ENCODE data around the gene U2AF2. TPM values are rescaled to one million over a fixed set of nuclear protein-coding genes. Genes with fewer than 3 reads are reported as not detected.

U2AF2 gene
- total and polyA plus RNA-seq, 9 of the 15 experiments (the other 6 are each of a cell fraction or from before 2014, with no cell fraction given): 3.0 to 331 (median 157) TPM

DNA sequence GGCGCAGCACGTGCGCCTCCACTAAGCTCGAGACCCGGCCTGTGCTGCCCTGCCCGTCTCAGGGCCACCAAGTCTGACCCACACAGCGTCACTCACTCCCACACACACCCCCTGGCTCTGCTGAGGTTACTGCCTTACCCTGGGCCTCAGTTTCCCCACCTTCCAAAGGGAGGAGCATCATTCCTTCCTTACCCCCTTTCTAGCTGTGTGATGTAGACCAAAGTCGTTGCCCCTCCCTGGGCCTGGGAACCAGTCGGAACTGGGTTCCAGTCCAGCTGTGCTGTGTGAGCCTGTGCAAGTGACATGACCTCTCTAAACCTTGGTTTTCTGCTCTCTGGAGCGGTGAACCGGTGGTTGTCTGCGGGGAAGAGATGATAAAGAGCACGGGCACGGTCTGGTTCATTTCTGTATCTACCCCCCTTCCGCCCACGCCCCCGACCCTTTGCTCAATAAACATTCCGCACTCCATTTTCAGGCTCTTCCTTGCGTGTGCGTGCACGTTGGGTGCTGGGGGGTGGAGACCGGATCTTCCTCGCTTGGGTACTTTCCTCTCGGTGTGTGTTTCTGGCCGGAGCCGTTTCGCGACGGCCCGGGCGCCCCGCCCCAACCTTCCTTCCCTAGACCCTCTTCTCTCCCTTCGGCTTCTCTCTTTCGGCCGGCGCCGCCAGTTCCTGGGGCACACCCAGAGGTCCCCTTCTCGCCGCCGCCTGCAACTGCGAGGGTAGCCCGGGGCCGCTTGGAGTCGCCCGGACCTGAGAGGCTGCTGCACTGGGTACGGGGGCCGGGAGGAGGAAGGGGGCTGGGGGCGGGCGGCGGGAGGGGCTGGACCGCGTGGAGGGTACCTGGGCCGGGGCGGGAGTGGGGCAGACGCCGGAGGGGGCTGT lies 11.6 kb upstream of the U2AF2 start, which contains the start of gene ZNF581 (continued):
- TF ChIP-seq, protein P1, sequence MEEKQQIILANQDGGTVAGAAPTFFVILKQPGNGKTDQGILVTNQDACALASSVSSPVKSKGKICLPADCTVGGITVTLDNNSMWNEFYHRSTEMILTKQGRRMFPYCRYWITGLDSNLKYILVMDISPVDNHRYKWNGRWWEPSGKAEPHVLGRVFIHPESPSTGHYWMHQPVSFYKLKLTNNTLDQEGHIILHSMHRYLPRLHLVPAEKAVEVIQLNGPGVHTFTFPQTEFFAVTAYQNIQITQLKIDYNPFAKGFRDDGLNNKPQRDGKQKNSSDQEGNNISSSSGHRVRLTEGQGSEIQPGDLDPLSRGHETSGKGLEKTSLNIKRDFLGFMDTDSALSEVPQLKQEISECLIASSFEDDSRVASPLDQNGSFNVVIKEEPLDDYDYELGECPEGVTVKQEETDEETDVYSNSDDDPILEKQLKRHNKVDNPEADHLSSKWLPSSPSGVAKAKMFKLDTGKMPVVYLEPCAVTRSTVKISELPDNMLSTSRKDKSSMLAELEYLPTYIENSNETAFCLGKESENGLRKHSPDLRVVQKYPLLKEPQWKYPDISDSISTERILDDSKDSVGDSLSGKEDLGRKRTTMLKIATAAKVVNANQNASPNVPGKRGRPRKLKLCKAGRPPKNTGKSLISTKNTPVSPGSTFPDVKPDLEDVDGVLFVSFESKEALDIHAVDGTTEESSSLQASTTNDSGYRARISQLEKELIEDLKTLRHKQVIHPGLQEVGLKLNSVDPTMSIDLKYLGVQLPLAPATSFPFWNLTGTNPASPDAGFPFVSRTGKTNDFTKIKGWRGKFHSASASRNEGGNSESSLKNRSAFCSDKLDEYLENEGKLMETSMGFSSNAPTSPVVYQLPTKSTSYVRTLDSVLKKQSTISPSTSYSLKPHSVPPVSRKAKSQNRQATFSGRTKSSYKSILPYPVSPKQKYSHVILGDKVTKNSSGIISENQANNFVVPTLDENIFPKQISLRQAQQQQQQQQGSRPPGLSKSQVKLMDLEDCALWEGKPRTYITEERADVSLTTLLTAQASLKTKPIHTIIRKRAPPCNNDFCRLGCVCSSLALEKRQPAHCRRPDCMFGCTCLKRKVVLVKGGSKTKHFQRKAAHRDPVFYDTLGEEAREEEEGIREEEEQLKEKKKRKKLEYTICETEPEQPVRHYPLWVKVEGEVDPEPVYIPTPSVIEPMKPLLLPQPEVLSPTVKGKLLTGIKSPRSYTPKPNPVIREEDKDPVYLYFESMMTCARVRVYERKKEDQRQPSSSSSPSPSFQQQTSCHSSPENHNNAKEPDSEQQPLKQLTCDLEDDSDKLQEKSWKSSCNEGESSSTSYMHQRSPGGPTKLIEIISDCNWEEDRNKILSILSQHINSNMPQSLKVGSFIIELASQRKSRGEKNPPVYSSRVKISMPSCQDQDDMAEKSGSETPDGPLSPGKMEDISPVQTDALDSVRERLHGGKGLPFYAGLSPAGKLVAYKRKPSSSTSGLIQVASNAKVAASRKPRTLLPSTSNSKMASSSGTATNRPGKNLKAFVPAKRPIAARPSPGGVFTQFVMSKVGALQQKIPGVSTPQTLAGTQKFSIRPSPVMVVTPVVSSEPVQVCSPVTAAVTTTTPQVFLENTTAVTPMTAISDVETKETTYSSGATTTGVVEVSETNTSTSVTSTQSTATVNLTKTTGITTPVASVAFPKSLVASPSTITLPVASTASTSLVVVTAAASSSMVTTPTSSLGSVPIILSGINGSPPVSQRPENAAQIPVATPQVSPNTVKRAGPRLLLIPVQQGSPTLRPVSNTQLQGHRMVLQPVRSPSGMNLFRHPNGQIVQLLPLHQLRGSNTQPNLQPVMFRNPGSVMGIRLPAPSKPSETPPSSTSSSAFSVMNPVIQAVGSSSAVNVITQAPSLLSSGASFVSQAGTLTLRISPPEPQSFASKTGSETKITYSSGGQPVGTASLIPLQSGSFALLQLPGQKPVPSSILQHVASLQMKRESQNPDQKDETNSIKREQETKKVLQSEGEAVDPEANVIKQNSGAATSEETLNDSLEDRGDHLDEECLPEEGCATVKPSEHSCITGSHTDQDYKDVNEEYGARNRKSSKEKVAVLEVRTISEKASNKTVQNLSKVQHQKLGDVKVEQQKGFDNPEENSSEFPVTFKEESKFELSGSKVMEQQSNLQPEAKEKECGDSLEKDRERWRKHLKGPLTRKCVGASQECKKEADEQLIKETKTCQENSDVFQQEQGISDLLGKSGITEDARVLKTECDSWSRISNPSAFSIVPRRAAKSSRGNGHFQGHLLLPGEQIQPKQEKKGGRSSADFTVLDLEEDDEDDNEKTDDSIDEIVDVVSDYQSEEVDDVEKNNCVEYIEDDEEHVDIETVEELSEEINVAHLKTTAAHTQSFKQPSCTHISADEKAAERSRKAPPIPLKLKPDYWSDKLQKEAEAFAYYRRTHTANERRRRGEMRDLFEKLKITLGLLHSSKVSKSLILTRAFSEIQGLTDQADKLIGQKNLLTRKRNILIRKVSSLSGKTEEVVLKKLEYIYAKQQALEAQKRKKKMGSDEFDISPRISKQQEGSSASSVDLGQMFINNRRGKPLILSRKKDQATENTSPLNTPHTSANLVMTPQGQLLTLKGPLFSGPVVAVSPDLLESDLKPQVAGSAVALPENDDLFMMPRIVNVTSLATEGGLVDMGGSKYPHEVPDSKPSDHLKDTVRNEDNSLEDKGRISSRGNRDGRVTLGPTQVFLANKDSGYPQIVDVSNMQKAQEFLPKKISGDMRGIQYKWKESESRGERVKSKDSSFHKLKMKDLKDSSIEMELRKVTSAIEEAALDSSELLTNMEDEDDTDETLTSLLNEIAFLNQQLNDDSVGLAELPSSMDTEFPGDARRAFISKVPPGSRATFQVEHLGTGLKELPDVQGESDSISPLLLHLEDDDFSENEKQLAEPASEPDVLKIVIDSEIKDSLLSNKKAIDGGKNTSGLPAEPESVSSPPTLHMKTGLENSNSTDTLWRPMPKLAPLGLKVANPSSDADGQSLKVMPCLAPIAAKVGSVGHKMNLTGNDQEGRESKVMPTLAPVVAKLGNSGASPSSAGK (IDR thresholded peaks at IDR 0.05): no peak
- TF ChIP-seq ZNF253 (CRISPR knock-in tag; conservative IDR thresholded peaks at IDR 0.05) (no peak), PRPF4 (IDR thresholded peaks at IDR 0.05; ENCODE audit: insufficient read depth, low read depth, low read length, poor library complexity, severe bottlenecking) (no peak), COPS2 (conservative IDR thresholded peaks at IDR 0.05) (no peak), LARP7 (IDR thresholded peaks at IDR 0.05) (no peak), ARNT (IDR thresholded peaks at IDR 0.05) (peak; percentile 56 to 73; a peak in 2 of 4 replicates), ILF3 (IDR thresholded peaks at IDR 0.05; ENCODE audit: borderline replicate concordance) (no peak), ZNF445 (CRISPR knock-in tag; IDR thresholded peaks at IDR 0.05; ENCODE audit: low read depth) (no peak)
- TF ChIP-seq, protein P2, sequence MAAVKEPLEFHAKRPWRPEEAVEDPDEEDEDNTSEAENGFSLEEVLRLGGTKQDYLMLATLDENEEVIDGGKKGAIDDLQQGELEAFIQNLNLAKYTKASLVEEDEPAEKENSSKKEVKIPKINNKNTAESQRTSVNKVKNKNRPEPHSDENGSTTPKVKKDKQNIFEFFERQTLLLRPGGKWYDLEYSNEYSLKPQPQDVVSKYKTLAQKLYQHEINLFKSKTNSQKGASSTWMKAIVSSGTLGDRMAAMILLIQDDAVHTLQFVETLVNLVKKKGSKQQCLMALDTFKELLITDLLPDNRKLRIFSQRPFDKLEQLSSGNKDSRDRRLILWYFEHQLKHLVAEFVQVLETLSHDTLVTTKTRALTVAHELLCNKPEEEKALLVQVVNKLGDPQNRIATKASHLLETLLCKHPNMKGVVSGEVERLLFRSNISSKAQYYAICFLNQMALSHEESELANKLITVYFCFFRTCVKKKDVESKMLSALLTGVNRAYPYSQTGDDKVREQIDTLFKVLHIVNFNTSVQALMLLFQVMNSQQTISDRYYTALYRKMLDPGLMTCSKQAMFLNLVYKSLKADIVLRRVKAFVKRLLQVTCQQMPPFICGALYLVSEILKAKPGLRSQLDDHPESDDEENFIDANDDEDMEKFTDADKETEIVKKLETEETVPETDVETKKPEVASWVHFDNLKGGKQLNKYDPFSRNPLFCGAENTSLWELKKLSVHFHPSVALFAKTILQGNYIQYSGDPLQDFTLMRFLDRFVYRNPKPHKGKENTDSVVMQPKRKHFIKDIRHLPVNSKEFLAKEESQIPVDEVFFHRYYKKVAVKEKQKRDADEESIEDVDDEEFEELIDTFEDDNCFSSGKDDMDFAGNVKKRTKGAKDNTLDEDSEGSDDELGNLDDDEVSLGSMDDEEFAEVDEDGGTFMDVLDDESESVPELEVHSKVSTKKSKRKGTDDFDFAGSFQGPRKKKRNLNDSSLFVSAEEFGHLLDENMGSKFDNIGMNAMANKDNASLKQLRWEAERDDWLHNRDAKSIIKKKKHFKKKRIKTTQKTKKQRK (IDR thresholded peaks at IDR 0.05; ENCODE audit: borderline replicate concordance, low read depth, low read length): no peak
- TF ChIP-seq, protein P3, sequence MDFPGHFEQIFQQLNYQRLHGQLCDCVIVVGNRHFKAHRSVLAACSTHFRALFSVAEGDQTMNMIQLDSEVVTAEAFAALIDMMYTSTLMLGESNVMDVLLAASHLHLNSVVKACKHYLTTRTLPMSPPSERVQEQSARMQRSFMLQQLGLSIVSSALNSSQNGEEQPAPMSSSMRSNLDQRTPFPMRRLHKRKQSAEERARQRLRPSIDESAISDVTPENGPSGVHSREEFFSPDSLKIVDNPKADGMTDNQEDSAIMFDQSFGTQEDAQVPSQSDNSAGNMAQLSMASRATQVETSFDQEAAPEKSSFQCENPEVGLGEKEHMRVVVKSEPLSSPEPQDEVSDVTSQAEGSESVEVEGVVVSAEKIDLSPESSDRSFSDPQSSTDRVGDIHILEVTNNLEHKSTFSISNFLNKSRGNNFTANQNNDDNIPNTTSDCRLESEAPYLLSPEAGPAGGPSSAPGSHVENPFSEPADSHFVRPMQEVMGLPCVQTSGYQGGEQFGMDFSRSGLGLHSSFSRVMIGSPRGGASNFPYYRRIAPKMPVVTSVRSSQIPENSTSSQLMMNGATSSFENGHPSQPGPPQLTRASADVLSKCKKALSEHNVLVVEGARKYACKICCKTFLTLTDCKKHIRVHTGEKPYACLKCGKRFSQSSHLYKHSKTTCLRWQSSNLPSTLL (IDR thresholded peaks at IDR 0.05): no peak

Data from K562 (cell line).